Tibial nerve (tissue), 4 donors: ENCODE results near the gene COL6A6. TPM values are rescaled to one million over a fixed set of nuclear protein-coding genes. Genes with fewer than 3 reads are reported as not detected.

ENCODE experiments used
- DNase-seq, 2 donors: peaks; one replicate each; pipeline ENCODE4 v3.0.0-alpha.2; 2019; ENCODE audit warnings: low spot score in 2 of 2
- H3K27ac ChIP-seq, 4 donors: fragments of 200-600 bp; sonication (generic) in 3 of 4; one replicate each; pipeline ENCODE4 v1.5.1; 2017 to 2019; ENCODE audit warnings: mild to moderate bottlenecking in 1 of 4
- H3K27me3 ChIP-seq, 2 donors: fragments of 200-600 bp; sonication (generic) in 1 of 2; one replicate each; pipeline versions ENCODE4 v1.5.1 to v1.6.0; 2017 to 2019
- H3K36me3 ChIP-seq, 3 donors: fragments of 200-600 bp; sonication (generic); one replicate each; pipeline ENCODE4 v1.5.1; 2018 to 2019
- H3K4me1 ChIP-seq, 4 donors: fragments of 200-600 bp; sonication (generic) in 3 of 4; one replicate each; pipeline ENCODE4 v1.5.1; 2017 to 2019
- H3K4me3 ChIP-seq, 4 donors: fragments of 200-600 bp; sonication (generic) in 3 of 4; one replicate each; pipeline ENCODE4 v1.5.1; 2017 to 2019; ENCODE audit warnings: mild to moderate bottlenecking in 1 of 4, moderate library complexity in 1 of 4
- H3K9me3 ChIP-seq, 4 donors: fragments of 200-600 bp; sonication (generic) in 3 of 4; one replicate each; pipeline ENCODE4 v1.5.1; 2017 to 2019
- EP300 ChIP-seq, 2 donors: sonication (generic); formaldehyde crosslinking; IDR thresholded peaks; one replicate each; pipeline ENCODE4 v1.6.1; 2017; ENCODE audit warnings: antibody characterized with exemption in 2 of 2, mild to moderate bottlenecking in 1 of 2
- POLR2A ChIP-seq, 2 donors: fragments of 450-650 bp; IDR thresholded peaks; one replicate each; pipeline ENCODE4 v1.6.1; 2017; ENCODE audit warnings: antibody characterized with exemption in 2 of 2, mild to moderate bottlenecking in 2 of 2, moderate library complexity in 2 of 2
- WGBS, 2 donors: methylation state at CpG; one replicate each; pipeline ENCODE4 v1.1.5; 2018; 5-methylcytosine and 5-hydroxymethylcytosine counted together
- total RNA-seq, 4 donors: library from RNA; depleted of rRNA; stranded (reverse); fragments of >200 nt; gene quantifications; one replicate each; pipeline ENCODE4 v1.1.0, GENCODE V29; 2016
- TF ChIP-seq, protein P1 (sequence below), 5 experiments: fragments of 200-600 bp in 3 of 5; fragments of 450-650 bp in 2 of 5; sonication (generic) in 3 of 5; IDR thresholded peaks; one replicate each; pipeline ENCODE4 v1.5.1; 2016 to 2019; ENCODE audit warnings: antibody characterized with exemption in 5 of 5, mild to moderate bottlenecking in 3 of 5, moderate library complexity in 2 of 5

COL6A6 gene, protein sequence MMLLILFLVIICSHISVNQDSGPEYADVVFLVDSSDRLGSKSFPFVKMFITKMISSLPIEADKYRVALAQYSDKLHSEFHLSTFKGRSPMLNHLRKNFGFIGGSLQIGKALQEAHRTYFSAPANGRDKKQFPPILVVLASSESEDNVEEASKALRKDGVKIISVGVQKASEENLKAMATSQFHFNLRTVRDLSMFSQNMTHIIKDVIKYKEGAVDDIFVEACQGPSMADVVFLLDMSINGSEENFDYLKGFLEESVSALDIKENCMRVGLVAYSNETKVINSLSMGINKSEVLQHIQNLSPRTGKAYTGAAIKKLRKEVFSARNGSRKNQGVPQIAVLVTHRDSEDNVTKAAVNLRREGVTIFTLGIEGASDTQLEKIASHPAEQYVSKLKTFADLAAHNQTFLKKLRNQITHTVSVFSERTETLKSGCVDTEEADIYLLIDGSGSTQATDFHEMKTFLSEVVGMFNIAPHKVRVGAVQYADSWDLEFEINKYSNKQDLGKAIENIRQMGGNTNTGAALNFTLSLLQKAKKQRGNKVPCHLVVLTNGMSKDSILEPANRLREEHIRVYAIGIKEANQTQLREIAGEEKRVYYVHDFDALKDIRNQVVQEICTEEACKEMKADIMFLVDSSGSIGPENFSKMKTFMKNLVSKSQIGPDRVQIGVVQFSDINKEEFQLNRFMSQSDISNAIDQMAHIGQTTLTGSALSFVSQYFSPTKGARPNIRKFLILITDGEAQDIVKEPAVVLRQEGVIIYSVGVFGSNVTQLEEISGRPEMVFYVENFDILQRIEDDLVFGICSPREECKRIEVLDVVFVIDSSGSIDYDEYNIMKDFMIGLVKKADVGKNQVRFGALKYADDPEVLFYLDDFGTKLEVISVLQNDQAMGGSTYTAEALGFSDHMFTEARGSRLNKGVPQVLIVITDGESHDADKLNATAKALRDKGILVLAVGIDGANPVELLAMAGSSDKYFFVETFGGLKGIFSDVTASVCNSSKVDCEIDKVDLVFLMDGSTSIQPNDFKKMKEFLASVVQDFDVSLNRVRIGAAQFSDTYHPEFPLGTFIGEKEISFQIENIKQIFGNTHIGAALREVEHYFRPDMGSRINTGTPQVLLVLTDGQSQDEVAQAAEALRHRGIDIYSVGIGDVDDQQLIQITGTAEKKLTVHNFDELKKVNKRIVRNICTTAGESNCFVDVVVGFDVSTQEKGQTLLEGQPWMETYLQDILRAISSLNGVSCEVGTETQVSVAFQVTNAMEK (N-terminal part only)
- total RNA-seq = under 1 TPM in 2 of 4 donors, not detected in 2; under 0.01 to 0.22 TPM

DNA sequence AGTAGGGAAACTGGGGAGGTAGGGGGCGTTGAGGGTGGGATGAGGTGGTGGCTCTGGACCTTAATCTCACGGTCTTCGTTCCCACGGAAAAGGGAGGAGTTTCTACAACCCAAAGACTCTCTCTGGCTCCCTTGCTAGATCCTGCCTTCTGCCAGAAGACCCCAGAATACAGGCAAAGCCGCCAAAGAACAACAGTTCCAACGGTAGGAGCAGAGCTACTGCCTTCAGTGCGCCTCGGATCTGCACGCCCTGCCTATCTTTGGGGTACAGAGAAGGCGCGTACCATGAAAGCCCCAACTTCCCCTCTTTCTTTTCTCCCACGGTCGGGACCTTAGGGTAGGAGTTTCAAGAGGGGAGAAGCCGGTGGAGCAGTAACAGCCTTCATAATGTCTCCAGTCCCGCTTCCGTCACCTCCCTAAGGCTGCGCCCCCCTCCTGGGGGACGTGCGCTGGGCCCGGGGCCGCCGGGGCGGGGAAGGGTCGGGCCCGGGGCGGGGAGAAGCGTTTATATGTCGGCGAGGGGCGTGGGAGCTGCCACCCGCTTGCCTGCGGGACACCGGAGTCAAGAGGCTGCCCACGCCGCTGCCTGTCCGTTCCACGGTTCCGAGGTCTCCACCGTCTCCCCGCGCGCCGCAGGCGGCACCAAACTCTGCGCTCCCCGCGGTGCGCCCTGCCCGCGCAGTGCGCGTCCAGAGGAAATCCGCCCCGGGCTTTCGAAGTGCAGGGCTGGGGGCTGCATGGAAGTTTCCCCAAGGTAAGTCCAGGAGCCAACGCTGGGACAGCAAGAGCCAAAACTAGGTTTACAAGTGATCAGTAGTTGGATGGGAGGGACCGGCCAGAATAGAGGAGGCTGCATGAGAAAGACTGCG, at the start of gene COL6A6:
Gene COL6A6 (plus strand): TSS at position 533 of the 868 bp plus-strand sequence. CDS start 43,188 bp downstream, outside the sequence.
- no peaks in the 10 kb centered on the region for H3K36me3 ChIP-seq
- H3K4me1 ChIP-seq = peaks cover 0 to 14% (median 0%) of the 10 kb centered on the region in 4 donors
- WGBS, 2 donors = 3 to 5% methylated on average over 30 to 52 of the region's 58 CpGs
- no peak within 1 kb of the TSS for H3K27ac ChIP-seq
- TF ChIP-seq EP300 (IDR thresholded peaks at IDR 0.05) (no peak), POLR2A (IDR thresholded peaks at IDR 0.05) (no peak)
- TF ChIP-seq, protein P1, sequence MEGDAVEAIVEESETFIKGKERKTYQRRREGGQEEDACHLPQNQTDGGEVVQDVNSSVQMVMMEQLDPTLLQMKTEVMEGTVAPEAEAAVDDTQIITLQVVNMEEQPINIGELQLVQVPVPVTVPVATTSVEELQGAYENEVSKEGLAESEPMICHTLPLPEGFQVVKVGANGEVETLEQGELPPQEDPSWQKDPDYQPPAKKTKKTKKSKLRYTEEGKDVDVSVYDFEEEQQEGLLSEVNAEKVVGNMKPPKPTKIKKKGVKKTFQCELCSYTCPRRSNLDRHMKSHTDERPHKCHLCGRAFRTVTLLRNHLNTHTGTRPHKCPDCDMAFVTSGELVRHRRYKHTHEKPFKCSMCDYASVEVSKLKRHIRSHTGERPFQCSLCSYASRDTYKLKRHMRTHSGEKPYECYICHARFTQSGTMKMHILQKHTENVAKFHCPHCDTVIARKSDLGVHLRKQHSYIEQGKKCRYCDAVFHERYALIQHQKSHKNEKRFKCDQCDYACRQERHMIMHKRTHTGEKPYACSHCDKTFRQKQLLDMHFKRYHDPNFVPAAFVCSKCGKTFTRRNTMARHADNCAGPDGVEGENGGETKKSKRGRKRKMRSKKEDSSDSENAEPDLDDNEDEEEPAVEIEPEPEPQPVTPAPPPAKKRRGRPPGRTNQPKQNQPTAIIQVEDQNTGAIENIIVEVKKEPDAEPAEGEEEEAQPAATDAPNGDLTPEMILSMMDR (IDR thresholded peaks at IDR 0.05) = no peak
- no peak within 1 kb of the TSS for H3K4me3 ChIP-seq
- no peaks in the 10 kb centered on the region for H3K9me3 ChIP-seq
- DNase-seq = no peak
- peaks cover 0 to 37% of the 10 kb centered on the region in 2 donors for H3K27me3 ChIP-seq

DNA sequence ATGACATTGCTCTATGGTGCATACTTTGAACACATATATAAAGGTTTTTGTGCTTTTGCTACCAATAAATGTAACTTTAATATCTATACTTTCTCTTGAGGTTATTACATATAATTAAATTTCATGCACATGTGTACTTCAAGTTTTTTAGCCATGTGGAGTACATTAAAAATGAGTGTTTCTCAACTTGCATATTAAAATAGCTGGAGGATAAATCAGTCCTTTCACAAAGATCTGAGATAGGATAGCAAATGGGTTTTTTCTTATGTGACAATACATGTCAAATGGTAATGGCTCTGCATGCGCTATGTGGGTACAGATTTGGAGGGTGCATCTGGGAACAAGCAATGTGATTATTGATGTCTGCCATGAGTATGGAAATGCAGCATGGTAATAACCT, 48.7 kb upstream of the COL6A6 start:
- H3K36me3 ChIP-seq = no peaks in the 10 kb centered on the region
- H3K9me3 ChIP-seq = no peaks in the 10 kb centered on the region
- TF ChIP-seq POLR2A (IDR thresholded peaks at IDR 0.05) (no peak), EP300 (IDR thresholded peaks at IDR 0.05) (no peak)
- TF ChIP-seq, protein P1 (IDR thresholded peaks at IDR 0.05) = no peak
- H3K27ac ChIP-seq = no peak overlapping the region
- DNase-seq = no peak
- 96 to 100% methylated on average over 1 of the region's 1 CpG for WGBS, 2 donors
- H3K4me3 ChIP-seq = no peak overlapping the region
- H3K4me1 ChIP-seq = no peaks in the 10 kb centered on the region
- no peaks in the 10 kb centered on the region for H3K27me3 ChIP-seq

DNA sequence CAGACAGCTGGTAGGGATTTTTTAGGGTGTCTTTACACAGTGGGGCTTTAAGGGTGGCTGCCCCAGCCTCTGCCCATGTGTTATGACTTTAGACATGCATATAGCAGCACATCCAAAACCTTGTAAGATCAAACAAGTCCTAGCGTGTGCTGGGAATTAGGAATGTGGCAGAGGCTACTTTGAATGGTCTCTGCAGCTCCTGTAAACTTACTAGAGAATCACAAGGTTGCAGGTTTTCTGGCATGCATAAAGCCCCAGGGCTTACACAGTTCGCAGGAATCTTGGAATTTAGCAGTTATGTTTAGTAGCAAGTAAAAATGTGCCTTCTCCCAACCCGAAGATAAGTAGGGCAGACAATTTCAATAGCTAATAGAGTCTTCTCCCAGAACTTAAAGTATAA, 46.9 kb upstream of the COL6A6 start:
- no peaks in the 10 kb centered on the region for H3K27me3 ChIP-seq
- H3K4me1 ChIP-seq = no peaks in the 10 kb centered on the region
- H3K4me3 ChIP-seq = no peak overlapping the region
- WGBS, 2 donors = 38 to 44% methylated on average over 3 of the region's 3 CpGs
- H3K36me3 ChIP-seq = no peaks in the 10 kb centered on the region
- no peak for TF ChIP-seq POLR2A (IDR thresholded peaks at IDR 0.05)
- no peak overlapping the region for H3K27ac ChIP-seq
- DNase-seq = no peak
- peaks cover 0 to 4% (median 0%) of the 10 kb centered on the region in 4 donors for H3K9me3 ChIP-seq

DNA sequence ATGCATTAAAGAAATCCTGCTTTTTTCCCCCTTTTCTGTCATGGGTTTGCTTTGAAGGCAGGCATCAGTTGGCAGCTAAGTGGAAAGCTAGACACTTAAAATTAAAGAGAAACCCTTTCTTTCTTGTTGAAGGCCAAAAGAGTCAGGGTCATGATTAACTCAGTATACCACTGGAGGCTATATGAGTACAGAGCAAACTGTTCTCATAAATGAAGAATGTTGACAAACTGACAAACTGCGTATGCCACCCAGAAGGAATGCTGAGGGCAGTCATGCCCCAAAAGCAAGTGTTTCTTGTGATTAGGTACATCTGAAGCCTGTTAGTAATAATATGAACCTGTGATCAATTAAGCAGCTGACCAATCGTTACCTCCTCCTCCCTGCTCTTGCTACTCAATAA, 43.6 kb upstream of the COL6A6 start:
- H3K9me3 ChIP-seq = peaks cover 0 to 4% (median 0%) of the 10 kb centered on the region in 4 donors
- no peaks in the 10 kb centered on the region for H3K27me3 ChIP-seq
- no peak overlapping the region for H3K4me3 ChIP-seq
- no peaks in the 10 kb centered on the region for H3K36me3 ChIP-seq
- H3K27ac ChIP-seq = no peak overlapping the region
- WGBS, 2 donors = 39 to 71% methylated on average over 2 of the region's 2 CpGs
- H3K4me1 ChIP-seq = no peaks in the 10 kb centered on the region
- TF ChIP-seq EP300 (IDR thresholded peaks at IDR 0.05) (no peak), POLR2A (IDR thresholded peaks at IDR 0.05) (no peak)
- TF ChIP-seq, protein P1 (IDR thresholded peaks at IDR 0.05) = no peak
- DNase-seq = no peak
